Mammary epithelial cell (primary cell): ENCODE measurements around the gene TIAM2.

ENCODE experiments used
- EZH2 ChIP-seq: IDR thresholded peaks from 2 replicates; pipeline ENCODE4 v1.6.1; 2012; ENCODE audit warnings: low read length, inconsistent platforms, borderline replicate concordance
- TF ChIP-seq, protein P1 (sequence below), 2 donors: IDR thresholded peaks in 1 of 2; conservative IDR thresholded peaks in 1 of 2; 2 replicates each; pipeline ENCODE4 v1.5.1; 2011 to 2012; ENCODE audit warnings: inconsistent platforms in 2 of 2, low read length in 2 of 2, mild to moderate bottlenecking in 2 of 2, control low read depth in 1 of 2, low read depth in 1 of 2; ENCODE audit not compliant: insufficient read depth in 1 of 2; ENCODE audit errors: extremely low read depth in 1 of 2

DNA sequence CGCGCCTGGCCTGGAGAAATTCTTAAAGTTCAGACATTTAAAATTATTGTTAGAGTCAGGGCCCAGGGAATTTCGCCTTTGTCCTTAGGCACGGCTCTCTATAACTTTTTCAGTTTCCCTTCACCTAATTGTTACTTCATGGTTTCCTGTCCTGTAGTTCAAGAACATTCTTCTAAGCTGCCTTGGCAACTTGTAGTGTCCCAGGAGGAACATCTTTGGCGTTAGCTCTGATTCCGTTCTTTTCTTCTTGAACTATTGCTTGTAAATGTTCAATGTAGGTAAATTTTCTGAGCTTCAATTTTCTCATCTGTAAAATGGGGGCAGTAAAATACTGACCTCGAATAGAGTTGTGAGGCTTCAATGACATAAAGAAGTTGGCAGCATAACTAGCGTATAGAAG, 41.8 kb downstream of the TIAM2 start:
- TF ChIP-seq, protein P1, sequence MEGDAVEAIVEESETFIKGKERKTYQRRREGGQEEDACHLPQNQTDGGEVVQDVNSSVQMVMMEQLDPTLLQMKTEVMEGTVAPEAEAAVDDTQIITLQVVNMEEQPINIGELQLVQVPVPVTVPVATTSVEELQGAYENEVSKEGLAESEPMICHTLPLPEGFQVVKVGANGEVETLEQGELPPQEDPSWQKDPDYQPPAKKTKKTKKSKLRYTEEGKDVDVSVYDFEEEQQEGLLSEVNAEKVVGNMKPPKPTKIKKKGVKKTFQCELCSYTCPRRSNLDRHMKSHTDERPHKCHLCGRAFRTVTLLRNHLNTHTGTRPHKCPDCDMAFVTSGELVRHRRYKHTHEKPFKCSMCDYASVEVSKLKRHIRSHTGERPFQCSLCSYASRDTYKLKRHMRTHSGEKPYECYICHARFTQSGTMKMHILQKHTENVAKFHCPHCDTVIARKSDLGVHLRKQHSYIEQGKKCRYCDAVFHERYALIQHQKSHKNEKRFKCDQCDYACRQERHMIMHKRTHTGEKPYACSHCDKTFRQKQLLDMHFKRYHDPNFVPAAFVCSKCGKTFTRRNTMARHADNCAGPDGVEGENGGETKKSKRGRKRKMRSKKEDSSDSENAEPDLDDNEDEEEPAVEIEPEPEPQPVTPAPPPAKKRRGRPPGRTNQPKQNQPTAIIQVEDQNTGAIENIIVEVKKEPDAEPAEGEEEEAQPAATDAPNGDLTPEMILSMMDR (conservative IDR thresholded peaks at IDR 0.05 in 1 of 2, IDR thresholded peaks at IDR 0.05 in 1 of 2; ENCODE audit: extremely low read depth in 1 of 2, insufficient read depth in 1 of 2, low read depth in 1 of 2, low read length in 2 of 2) = no peak
- no peak for TF ChIP-seq EZH2
